ENCODE data around the gene ALKBH3. TPM values are rescaled to one million over a fixed set of nuclear protein-coding genes. Genes with fewer than 3 reads are reported as not detected.

Gene ALKBH3
- total RNA-seq, 1 donor from 2014 or later, result 18.1 TPM

DNA sequence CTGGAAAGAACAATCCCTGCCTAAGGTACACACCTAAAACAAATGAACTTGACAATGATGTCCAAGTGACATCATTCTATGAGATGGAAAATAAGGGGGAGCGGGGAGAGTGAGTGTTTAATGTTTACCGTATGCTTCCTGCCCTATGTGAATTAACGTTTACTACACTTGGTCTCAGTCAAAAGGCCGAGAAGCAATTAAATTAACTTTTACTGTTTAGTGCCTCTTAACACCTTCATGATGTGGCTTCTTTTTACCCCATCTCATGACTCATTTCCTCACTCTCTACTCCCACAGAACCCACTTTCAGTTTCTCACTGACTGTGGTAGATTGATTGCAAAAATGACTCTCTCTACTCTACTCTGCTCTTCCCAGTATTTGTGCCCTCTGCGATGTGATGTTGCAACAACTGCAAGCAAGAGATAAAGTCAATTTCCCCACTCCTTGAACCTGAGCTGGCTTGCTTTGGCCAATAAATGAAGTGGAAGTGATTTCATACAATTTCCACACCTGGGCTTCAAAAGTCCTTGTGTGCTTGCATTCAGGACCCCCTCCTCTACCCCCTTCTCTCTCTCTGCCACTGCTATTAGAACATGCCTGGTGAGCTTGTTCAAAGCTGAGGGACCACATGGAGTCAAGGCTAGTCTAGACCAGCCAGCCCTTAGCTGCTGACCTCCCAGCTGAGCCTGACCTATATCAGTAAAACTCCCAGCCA is 11.6 kb upstream of the ALKBH3 start:
- DNase-seq, result no peak
- intact Hi-C loops (cut with micrococcal nuclease), result no loop called here
- Histone ChIP-seq H3K4me1 (no peaks in the 10 kb centered on the region), H3K27ac (replicated peaks) (no peak overlapping the region), H3K9me3 (replicated peaks) (no peaks in the 10 kb centered on the region), H3K27me3 (ENCODE audit: low read depth) (peaks cover 31% of the 10 kb centered on the region), H3K36me3 (no peaks in the 10 kb centered on the region), H3K4me3 (no peak overlapping the region)
- TF ChIP-seq, protein P1, sequence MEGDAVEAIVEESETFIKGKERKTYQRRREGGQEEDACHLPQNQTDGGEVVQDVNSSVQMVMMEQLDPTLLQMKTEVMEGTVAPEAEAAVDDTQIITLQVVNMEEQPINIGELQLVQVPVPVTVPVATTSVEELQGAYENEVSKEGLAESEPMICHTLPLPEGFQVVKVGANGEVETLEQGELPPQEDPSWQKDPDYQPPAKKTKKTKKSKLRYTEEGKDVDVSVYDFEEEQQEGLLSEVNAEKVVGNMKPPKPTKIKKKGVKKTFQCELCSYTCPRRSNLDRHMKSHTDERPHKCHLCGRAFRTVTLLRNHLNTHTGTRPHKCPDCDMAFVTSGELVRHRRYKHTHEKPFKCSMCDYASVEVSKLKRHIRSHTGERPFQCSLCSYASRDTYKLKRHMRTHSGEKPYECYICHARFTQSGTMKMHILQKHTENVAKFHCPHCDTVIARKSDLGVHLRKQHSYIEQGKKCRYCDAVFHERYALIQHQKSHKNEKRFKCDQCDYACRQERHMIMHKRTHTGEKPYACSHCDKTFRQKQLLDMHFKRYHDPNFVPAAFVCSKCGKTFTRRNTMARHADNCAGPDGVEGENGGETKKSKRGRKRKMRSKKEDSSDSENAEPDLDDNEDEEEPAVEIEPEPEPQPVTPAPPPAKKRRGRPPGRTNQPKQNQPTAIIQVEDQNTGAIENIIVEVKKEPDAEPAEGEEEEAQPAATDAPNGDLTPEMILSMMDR (IDR thresholded peaks at IDR 0.05; ENCODE audit: borderline replicate concordance), result no peak

GRCh38 chr11:43871051-43871450 is 9.6 kb upstream of the ALKBH3 start:
- Histone ChIP-seq H3K4me3 (no peak overlapping the region), H3K27me3 (ENCODE audit: low read depth) (peaks cover 48% of the 10 kb centered on the region), H3K9me3 (replicated peaks) (no peaks in the 10 kb centered on the region), H3K27ac (replicated peaks) (no peak overlapping the region), H3K4me1 (no peaks in the 10 kb centered on the region), H3K36me3 (no peaks in the 10 kb centered on the region)
- intact Hi-C loops (cut with micrococcal nuclease), result no loop called here
- no peak for DNase-seq
- TF ChIP-seq, protein P1 (IDR thresholded peaks at IDR 0.05; ENCODE audit: borderline replicate concordance), result no peak

GRCh38 chr11:43872995-43873394 is 7.6 kb upstream of the ALKBH3 start:
- H3K36me3 ChIP-seq, result no peaks in the 10 kb centered on the region
- TF ChIP-seq, protein P1 (IDR thresholded peaks at IDR 0.05; ENCODE audit: borderline replicate concordance), result no peak
- H3K4me1 ChIP-seq, result no peaks in the 10 kb centered on the region
- H3K27me3 ChIP-seq (ENCODE audit: low read depth), result peaks cover 63% of the 10 kb centered on the region
- intact Hi-C loops (cut with micrococcal nuclease), result no loop called here
- no peak overlapping the region for H3K4me3 ChIP-seq
- DNase-seq, result no peak
- H3K9me3 ChIP-seq (replicated peaks), result no peaks in the 10 kb centered on the region
- H3K27ac ChIP-seq (replicated peaks), result no peak overlapping the region

DNA sequence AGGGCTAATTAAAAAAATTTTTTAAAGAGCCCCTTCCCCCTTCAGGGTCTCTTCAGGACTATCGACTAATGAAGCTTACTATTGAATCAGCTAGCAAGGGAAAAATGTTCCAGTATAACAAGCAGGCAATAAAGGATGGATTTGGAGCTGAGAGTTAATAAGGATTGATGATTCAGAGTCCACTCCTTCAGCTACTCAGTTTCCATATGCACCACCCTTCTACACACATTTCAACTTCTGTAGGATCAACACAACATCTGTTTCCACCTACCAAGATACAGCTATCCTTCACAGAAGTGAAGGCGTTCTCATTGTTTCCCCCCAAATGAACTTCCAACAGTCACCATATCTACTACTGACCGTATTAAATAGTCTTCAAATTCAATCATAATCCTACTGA is 6.6 kb upstream of the ALKBH3 start:
- H3K36me3 ChIP-seq, result no peaks in the 10 kb centered on the region
- no peak overlapping the region for H3K27ac ChIP-seq (replicated peaks)
- DNase-seq, result no peak
- no peaks in the 10 kb centered on the region for H3K4me1 ChIP-seq
- H3K4me3 ChIP-seq, result no peak overlapping the region
- TF ChIP-seq, protein P1 (IDR thresholded peaks at IDR 0.05; ENCODE audit: borderline replicate concordance), result no peak
- no peaks in the 10 kb centered on the region for H3K9me3 ChIP-seq (replicated peaks)
- intact Hi-C loops (cut with micrococcal nuclease), result no loop called here
- H3K27me3 ChIP-seq (ENCODE audit: low read depth), result peaks cover 68% of the 10 kb centered on the region

DNA sequence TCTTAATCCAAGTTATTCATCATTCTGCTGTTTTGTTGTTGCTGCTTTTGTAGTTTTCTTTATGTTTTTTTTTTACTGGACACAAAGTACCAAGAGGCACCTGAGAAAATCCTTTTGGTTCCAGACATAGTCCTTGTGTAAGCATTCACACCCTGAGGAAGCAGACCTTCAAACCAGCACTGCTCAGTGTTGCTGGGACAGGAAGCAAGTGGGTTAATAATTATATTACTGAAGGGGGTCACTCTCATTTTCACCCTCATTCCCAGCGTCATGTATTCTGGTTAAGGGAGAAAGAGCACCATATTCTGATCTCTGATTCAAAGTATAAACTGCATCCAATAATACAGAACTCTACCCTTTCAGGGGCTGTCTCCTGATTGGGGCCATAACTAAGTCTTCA is 5.9 kb upstream of the ALKBH3 start:
- Histone ChIP-seq H3K4me1 (peaks cover under 1% of the 10 kb centered on the region), H3K4me3 (no peak overlapping the region), H3K36me3 (no peaks in the 10 kb centered on the region), H3K27me3 (ENCODE audit: low read depth) (peaks cover 68% of the 10 kb centered on the region), H3K27ac (replicated peaks) (no peak overlapping the region), H3K9me3 (replicated peaks) (no peaks in the 10 kb centered on the region)
- DNase-seq, result no peak
- TF ChIP-seq, protein P1 (IDR thresholded peaks at IDR 0.05; ENCODE audit: borderline replicate concordance), result no peak
- intact Hi-C loops (cut with micrococcal nuclease), result no loop called here

Data from left ventricle myocardium inferior (tissue), 1 donor.